ENCODE data around the gene C9orf153.

DNA sequence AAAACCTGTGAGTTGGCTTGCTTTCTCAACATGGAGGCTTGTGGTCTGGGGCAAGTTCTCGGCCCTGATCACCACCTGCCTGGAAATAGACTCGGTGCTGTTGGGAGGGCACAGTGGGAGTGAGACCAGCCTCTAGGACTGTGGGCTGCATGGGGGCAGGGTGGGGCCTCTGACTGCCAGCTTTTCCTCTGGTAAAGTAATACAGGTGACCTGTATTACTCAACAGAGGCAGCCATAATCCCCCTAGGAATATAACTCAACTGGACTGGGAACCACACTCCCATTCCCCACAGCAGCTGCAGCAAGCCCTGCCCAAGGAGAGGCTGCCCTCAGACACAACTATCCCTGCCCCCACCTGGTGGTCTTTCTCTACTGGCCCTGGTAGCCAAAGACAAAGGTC lies 72.8 kb downstream of the C9orf153 start:
- TF ChIP-seq, protein P1, sequence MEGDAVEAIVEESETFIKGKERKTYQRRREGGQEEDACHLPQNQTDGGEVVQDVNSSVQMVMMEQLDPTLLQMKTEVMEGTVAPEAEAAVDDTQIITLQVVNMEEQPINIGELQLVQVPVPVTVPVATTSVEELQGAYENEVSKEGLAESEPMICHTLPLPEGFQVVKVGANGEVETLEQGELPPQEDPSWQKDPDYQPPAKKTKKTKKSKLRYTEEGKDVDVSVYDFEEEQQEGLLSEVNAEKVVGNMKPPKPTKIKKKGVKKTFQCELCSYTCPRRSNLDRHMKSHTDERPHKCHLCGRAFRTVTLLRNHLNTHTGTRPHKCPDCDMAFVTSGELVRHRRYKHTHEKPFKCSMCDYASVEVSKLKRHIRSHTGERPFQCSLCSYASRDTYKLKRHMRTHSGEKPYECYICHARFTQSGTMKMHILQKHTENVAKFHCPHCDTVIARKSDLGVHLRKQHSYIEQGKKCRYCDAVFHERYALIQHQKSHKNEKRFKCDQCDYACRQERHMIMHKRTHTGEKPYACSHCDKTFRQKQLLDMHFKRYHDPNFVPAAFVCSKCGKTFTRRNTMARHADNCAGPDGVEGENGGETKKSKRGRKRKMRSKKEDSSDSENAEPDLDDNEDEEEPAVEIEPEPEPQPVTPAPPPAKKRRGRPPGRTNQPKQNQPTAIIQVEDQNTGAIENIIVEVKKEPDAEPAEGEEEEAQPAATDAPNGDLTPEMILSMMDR (IDR thresholded peaks at IDR 0.05): no peak
- no peak for TF ChIP-seq EZH2 (IDR thresholded peaks at IDR 0.05; ENCODE audit: borderline replicate concordance, insufficient read depth, low read depth, low read length, poor library complexity, severe bottlenecking)
